Epithelial cell of esophagus (primary cell): ENCODE data around the gene SMIM36.
A peak's percentile ranks its signal among the peaks of the same experiment; 100 is the strongest.
"Not testable (repeated sequence)": the region's sequence is repeated elsewhere in the genome, so short reads cannot be mapped to it uniquely, and the experiment has no call there.

Source experiments
- DNase-seq: peaks from one replicate; pipeline ENCODE4 v3.0.0; 2010; ENCODE audit warnings: low read depth
- H3K4me3 ChIP-seq: 2 replicates; pipeline ENCODE4 v1.5.1; 2011; ENCODE audit warnings: mild to moderate bottlenecking, low read length, control low read depth
- CTCF ChIP-seq: IDR thresholded peaks from 2 replicates; pipeline ENCODE4 v1.5.1; 2011; ENCODE audit warnings: low read depth, mild to moderate bottlenecking, low read length, control low read depth, inconsistent platforms; ENCODE audit not compliant: insufficient read depth; ENCODE audit errors: missing control alignments

Gene SMIM36

GRCh38 chr17:55478971-55479370, 32.3 kb downstream of the SMIM36 start:
- H3K4me3 ChIP-seq = no peak overlapping the region
- no peak for DNase-seq
- TF ChIP-seq CTCF = no peak

GRCh38 chr17:55466671-55467070, 44.6 kb downstream of the SMIM36 start:
- DNase-seq = no peak
- H3K4me3 ChIP-seq = no peak overlapping the region
- TF ChIP-seq CTCF = no peak

DNA sequence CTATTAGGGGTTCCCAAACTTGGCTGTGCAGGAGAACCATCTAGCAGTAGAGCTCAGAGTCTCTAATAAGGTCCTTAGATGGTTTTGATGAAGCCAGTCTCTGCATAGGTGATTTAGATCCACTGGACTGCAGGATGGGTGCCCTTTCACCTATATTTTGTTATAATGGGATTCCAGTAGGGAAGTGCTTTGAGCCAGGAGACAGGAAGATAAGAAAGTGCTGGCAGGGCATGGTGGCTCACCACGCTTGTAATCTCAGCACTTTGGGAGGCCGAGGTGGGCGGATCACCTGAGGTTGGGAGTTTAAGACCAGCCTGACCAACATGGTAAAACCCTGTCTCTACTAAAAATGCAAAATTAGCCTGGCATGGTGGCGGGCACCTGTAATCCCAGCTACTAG, 45.5 kb downstream of the SMIM36 start:
- not testable (repeated sequence) for DNase-seq, H3K4me3 ChIP-seq

DNA sequence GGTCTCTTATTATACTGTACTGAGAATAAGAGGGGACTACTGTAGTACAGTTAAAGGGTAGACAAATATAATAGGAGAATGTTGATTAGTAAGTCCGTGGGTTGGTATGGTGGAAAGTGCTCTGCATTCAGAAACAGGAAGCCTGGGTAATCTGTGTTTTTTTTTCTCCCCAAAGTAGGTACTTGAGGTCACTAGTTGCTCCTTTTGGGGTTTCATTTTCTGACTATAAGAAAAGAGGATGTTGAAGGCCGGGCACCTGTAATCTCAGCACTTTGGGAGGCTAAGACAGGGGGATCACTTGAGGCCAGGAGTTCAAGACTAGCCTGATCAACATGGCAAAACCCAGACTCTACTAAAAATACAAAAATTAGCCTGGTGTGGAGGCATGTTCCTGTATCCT, 47.7 kb downstream of the SMIM36 start:
- TF ChIP-seq CTCF = no peak
- no peak for DNase-seq

GRCh38 chr17:55462711-55463110, 48.5 kb downstream of the SMIM36 start:
- no peak for TF ChIP-seq CTCF
- H3K4me3 ChIP-seq = no peak overlapping the region
- DNase-seq = no peak

More for the DNA sequence above, 47.7 kb downstream of the SMIM36 start:
- H3K4me3 ChIP-seq = no peak overlapping the region

DNA sequence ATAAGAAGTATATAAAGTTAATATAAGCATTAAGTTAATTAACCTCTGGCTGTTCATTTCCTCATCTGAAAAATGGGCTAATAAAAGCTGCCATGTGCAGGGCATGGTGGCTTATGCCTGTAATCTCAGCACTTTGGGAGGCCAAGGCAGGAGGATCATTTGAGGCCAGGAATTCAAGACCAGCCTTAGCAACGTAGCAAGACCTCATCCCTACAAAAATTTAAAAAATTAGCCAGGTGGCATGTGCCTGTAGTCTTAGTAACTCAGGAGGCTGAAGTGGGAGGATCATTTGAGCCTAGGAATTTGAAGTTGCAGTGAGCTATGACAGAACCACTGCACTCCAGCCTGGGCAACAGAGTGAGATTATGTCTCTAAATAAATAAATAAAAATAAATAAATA, 49.0 kb downstream of the SMIM36 start:
- no peak for TF ChIP-seq CTCF
- no peak for DNase-seq
- no peak overlapping the region for H3K4me3 ChIP-seq

- TF ChIP-seq CTCF = no peak
- peak; percentile 85 for DNase-seq
- no peak overlapping the region for H3K4me3 ChIP-seq
Observed at GRCh38 chr17:55458978-55459377, 52.3 kb downstream of the SMIM36 start.
